WERI-Rb-1 (cell line): ENCODE measurements around the gene SIK2.

Experiments
- DNase-seq: peaks from one replicate; pipeline ENCODE4 v3.0.0-alpha.2; 2020
- H3K27ac ChIP-seq: fragments of 250-450 bp; sonication (Bioruptor Pico); 2 replicates; pipeline ENCODE4 v1.5.1; 2020; ENCODE audit warnings: mild to moderate bottlenecking, moderate library complexity
- H3K27me3 ChIP-seq: fragments of 250-450 bp; sonication (Bioruptor Pico); 2 replicates; pipeline ENCODE4 v1.5.1; 2021; ENCODE audit warnings: mild to moderate bottlenecking, low read depth, moderate library complexity; ENCODE audit not compliant: insufficient read depth, severe bottlenecking
- H3K36me3 ChIP-seq: fragments of 250-450 bp; sonication (Bioruptor Pico); 2 replicates; pipeline ENCODE4 v1.5.1; 2020; ENCODE audit warnings: mild to moderate bottlenecking, moderate library complexity
- H3K4me3 ChIP-seq: 2 replicates; pipeline ENCODE4 v1.5.1; 2011; ENCODE audit warnings: low read depth, mild to moderate bottlenecking, control low read depth, low read length
- H3K9me3 ChIP-seq: fragments of 250-450 bp; sonication (Bioruptor Pico); 2 replicates; pipeline ENCODE4 v1.5.1; 2021; ENCODE audit warnings: mild to moderate bottlenecking, moderate library complexity; ENCODE audit not compliant: severe bottlenecking
- CTCF ChIP-seq: IDR thresholded peaks from 2 replicates; pipeline ENCODE4 v1.5.1; 2011; ENCODE audit warnings: low read depth, mild to moderate bottlenecking, control low read depth, inconsistent platforms, low read length

SIK2 gene

DNA sequence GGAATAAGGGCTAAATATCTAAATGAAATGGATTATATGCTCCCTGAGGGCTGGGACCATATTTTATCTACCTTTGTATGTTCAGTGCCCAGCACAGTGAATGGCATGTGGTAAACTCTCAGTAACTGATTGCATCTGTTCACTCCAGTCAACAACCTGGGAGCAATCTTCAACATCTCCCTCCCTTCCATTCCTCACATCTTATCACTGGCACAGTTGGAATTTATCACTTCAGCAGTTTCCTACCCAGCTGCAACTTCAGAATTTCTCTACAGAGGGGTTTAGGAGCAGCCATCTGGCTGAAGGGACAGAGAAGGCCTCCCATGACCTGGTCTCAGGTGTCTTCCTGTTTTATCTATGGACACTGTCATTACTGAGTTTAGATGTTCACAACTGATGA is 9.8 kb upstream of the SIK2 start:
- no peak for DNase-seq
- H3K36me3 ChIP-seq, result no peaks in the 10 kb centered on the region

DNA sequence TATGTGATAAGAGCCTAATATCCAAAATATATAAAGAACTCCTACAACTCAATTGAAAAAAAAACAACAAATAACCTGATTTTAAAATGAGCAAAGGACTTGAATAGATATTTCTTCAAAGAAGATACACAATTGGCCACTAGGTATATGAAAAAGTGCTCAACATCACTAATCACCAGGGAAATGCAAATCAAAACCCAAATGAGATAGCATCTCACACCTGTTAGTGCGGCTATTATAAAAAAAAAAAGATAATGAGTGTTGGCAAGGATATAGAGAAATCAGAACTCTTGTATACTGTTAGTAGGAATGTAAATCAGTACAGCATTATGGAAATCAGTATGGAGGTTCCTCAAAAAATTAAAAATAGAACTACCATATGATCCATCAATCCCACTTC is 5.9 kb upstream of the SIK2 start:
- Histone ChIP-seq H3K27ac (no peak overlapping the region), H3K27me3 (no peaks in the 10 kb centered on the region), H3K9me3 (no peaks in the 10 kb centered on the region), H3K36me3 (no peaks in the 10 kb centered on the region), H3K4me3 (no peak overlapping the region)
- DNase-seq, result no peak
- no peak for TF ChIP-seq CTCF

More for the DNA sequence above, 9.8 kb upstream of the SIK2 start:
- Histone ChIP-seq H3K9me3 (peaks cover 3% of the 10 kb centered on the region), H3K4me3 (no peak overlapping the region), H3K27ac (no peak overlapping the region), H3K27me3 (no peaks in the 10 kb centered on the region)
- no peak for TF ChIP-seq CTCF

GRCh38 chr11:111598148-111598547 is 4.1 kb upstream of the SIK2 start:
- no peaks in the 10 kb centered on the region for H3K27me3 ChIP-seq
- H3K4me3 ChIP-seq, result no peak overlapping the region
- no peaks in the 10 kb centered on the region for H3K9me3 ChIP-seq
- no peak for DNase-seq
- no peak for TF ChIP-seq CTCF
- no peaks in the 10 kb centered on the region for H3K36me3 ChIP-seq
- H3K27ac ChIP-seq, result no peak overlapping the region

DNA sequence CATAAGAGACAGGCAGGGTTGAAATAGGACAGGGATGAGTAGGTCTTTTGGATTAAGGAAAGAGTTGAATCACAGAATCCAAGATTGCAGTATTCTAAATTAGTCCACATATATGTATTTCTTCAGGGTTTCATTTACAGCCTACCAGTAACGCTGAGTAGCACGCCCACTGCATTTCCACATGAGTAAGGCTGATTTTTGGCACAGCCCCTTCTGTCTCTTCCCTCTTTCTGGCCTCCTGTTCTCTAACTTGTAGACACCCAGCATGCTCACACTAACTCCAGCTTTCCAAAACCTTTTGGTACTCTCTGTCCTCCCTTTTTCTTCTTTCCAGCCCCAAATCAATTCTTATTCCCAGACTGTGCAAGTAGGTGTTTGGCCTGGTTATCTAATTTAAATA is 3.7 kb upstream of the SIK2 start:
- no peak for DNase-seq
- no peak overlapping the region for H3K27ac ChIP-seq
- no peaks in the 10 kb centered on the region for H3K9me3 ChIP-seq
- TF ChIP-seq CTCF, result no peak
- no peak overlapping the region for H3K4me3 ChIP-seq
- no peaks in the 10 kb centered on the region for H3K36me3 ChIP-seq
- H3K27me3 ChIP-seq, result no peaks in the 10 kb centered on the region

DNA sequence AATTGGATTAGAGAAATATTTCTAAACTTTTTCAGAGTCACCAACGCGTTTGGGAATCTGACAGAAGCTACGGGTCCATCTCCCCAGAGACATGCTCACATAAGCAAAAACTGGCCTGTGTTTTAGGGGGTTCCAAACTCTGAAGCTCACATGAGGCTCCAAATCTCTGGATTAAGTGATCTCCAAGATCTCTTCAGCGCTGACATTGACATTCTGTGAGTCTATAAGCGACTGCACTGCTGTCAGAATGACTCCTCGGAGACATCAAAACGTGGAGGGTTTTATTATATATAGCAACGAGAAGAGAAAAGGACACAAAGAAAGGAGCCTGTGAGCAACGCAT is 642 bp upstream of the SIK2 start:
- H3K9me3 ChIP-seq, result no peaks in the 10 kb centered on the region
- peak overlapping the region; percentile 46 for H3K4me3 ChIP-seq
- TF ChIP-seq CTCF, result no peak
- no peak for DNase-seq
- peak overlapping the region; percentile 95 for H3K27ac ChIP-seq
- H3K36me3 ChIP-seq, result no peaks in the 10 kb centered on the region
- H3K27me3 ChIP-seq, result no peaks in the 10 kb centered on the region

DNA sequence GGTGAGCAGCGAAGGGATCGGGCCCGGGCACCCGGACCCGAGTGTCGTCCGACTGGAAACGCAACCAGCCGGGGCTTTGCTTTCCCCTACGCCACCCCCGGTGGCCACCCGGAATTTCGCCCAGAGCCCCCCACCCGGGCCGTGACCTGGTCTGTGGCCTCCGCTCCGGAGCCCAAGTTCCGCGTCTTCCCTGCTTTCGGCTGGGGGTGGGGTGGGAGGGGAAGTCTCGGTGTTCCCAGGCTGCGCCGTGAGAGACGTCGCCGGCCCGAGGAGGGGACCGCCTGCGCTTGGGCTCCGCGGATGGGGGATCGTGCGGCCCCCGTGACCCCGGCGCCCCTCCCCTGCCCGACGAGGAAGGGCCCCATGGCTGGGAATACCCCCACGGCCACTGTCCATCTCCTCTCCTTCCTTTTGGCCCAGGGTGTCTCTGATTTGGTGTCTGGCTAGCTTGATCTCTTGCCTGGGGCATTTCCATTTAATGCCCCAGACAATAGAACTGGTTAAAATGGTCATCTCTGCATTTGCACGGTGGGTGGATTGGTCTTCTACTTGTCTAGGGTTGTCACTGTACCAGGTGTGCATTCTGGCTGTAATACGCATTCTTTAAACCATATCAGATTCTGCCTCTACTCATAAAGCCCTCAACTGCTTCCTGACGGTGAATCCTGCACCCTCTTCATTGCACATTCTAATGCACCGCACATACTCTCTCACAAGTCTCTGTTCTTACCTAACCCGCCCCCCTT is 789 bp downstream of the SIK2 start:
- no peaks in the 10 kb centered on the region for H3K9me3 ChIP-seq
- peak overlapping the region; percentile 92 for H3K4me3 ChIP-seq
- peak overlapping the region; percentile 89 for H3K27ac ChIP-seq
- H3K27me3 ChIP-seq, result no peaks in the 10 kb centered on the region
- TF ChIP-seq CTCF, result no peak
- no peak for DNase-seq
- no peaks in the 10 kb centered on the region for H3K36me3 ChIP-seq
